Nephron (organoid): ENCODE results near the gene EVC.
A peak's percentile ranks its signal among the peaks of the same experiment; 100 is the strongest.

Source experiments
- H3K27ac Mint-ChIP-seq, 3 experiments: 2 replicates each; pipeline ENCODE4 v1.8.0; 2020; ENCODE audit warnings: mixed read lengths in 3 of 3, mild to moderate bottlenecking in 2 of 3, moderate library complexity in 1 of 3
- H3K27me3 Mint-ChIP-seq: 2 replicates; pipeline ENCODE4 v1.8.0; 2021; ENCODE audit warnings: low read depth, mild to moderate bottlenecking, moderate library complexity, mixed read lengths
- H3K36me3 Mint-ChIP-seq: 2 replicates; pipeline ENCODE4 v1.8.0; 2020; ENCODE audit warnings: low read depth, mixed read lengths
- H3K4me1 Mint-ChIP-seq: 2 replicates; pipeline ENCODE4 v1.8.0; 2020; ENCODE audit warnings: mixed read lengths
- H3K4me3 Mint-ChIP-seq, 3 experiments: 2 replicates each; pipeline ENCODE4 v1.8.0; 2020; ENCODE audit warnings: mild to moderate bottlenecking in 3 of 3, mixed read lengths in 3 of 3, moderate library complexity in 2 of 3
- H3K9me3 Mint-ChIP-seq: 2 replicates; pipeline ENCODE4 v1.8.0; 2020; ENCODE audit warnings: mixed read lengths
- TF ChIP-seq, protein P1 (sequence below), 3 experiments: fragments of 200-600 bp; sonication (generic); IDR thresholded peaks; one replicate each; pipeline ENCODE4 v1.5.0; 2021; ENCODE audit warnings: antibody characterized with exemption in 3 of 3; ENCODE audit not compliant: unreplicated experiment in 3 of 3

The EVC gene

DNA sequence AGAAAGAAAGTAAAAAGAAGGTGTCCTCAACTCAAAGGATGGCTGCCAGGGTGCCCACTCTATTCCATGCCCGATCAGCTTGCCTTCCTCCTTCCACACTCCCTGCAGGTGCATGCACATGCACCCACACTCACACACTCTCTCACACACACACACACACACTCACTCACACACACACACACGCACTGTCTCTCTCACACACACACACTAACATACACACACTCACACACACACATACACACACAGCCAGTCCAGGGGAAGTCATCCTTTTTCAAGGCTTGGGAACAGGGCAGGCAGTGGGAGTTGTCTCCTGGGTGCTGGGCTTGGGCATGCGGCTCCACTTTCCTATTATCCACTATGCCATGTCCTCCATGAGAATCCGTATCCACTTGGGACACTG lies 131.5 kb downstream of the EVC start:
- peak overlapping the region in 1 of 3 experiments; percentile 43 for H3K27ac Mint-ChIP-seq
- H3K4me1 Mint-ChIP-seq = peaks cover 32% of the 10 kb centered on the region
- TF ChIP-seq, protein P1, sequence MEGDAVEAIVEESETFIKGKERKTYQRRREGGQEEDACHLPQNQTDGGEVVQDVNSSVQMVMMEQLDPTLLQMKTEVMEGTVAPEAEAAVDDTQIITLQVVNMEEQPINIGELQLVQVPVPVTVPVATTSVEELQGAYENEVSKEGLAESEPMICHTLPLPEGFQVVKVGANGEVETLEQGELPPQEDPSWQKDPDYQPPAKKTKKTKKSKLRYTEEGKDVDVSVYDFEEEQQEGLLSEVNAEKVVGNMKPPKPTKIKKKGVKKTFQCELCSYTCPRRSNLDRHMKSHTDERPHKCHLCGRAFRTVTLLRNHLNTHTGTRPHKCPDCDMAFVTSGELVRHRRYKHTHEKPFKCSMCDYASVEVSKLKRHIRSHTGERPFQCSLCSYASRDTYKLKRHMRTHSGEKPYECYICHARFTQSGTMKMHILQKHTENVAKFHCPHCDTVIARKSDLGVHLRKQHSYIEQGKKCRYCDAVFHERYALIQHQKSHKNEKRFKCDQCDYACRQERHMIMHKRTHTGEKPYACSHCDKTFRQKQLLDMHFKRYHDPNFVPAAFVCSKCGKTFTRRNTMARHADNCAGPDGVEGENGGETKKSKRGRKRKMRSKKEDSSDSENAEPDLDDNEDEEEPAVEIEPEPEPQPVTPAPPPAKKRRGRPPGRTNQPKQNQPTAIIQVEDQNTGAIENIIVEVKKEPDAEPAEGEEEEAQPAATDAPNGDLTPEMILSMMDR (IDR thresholded peaks at IDR 0.05; ENCODE audit: unreplicated experiment in 3 of 3) = no peak
- no peak overlapping the region for H3K4me3 Mint-ChIP-seq
- no peaks in the 10 kb centered on the region for H3K9me3 Mint-ChIP-seq
- H3K36me3 Mint-ChIP-seq = peaks cover 40% of the 10 kb centered on the region
- H3K27me3 Mint-ChIP-seq = peaks cover 10% of the 10 kb centered on the region

DNA sequence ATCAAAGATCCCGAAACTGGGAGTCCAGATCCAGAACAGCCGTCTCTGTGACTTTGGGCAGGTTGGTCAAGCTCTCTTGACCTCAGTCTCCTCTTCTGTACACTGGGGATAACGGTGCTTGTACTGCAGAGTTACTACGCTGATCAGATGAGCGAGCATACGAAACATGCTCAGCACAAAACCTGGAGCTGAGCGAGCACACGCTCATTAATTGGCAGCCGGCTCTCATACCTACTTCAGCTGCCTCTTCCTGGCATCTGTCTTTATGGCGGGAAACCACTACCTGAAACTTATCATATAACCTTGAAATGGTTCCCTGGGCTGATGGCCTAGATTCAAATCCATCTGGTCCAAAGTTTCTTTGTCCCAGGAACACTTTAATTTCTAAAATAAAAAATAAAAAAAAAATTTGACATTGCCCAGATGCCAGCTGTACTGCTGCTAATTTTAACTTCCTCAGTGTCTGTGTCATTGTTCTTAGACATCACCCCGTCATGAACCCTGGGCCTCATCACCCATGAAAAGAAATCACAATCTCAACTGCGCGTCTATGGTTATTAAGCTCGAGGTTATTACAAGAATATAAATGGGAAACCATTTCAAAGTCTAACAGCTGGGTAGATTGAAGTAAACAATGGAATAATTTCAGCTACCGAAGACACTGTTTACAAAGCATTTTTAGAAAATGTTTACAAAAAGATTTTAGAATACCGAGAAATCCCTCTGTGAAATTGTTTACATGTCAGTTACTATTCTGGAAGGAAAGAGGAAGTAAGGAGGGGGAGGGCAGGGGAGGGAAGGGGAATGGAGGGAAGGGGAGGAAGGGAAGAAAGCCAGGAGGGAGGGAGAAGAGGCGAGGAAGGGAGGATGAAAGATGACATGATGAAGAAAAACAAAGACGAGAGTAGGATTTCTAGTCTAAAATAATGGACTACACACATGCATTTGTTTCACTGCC lies 132.9 kb downstream of the EVC start:
- H3K27ac Mint-ChIP-seq = peak overlapping the region; percentile 2 to 69 (median 56)
- H3K4me1 Mint-ChIP-seq = peaks cover 32% of the 10 kb centered on the region
- TF ChIP-seq, protein P1 (IDR thresholded peaks at IDR 0.05; ENCODE audit: unreplicated experiment in 3 of 3) = no peak
- peaks cover 48% of the 10 kb centered on the region for H3K36me3 Mint-ChIP-seq
- H3K27me3 Mint-ChIP-seq = peaks cover 9% of the 10 kb centered on the region
- no peaks in the 10 kb centered on the region for H3K9me3 Mint-ChIP-seq
- H3K4me3 Mint-ChIP-seq = no peak overlapping the region

DNA sequence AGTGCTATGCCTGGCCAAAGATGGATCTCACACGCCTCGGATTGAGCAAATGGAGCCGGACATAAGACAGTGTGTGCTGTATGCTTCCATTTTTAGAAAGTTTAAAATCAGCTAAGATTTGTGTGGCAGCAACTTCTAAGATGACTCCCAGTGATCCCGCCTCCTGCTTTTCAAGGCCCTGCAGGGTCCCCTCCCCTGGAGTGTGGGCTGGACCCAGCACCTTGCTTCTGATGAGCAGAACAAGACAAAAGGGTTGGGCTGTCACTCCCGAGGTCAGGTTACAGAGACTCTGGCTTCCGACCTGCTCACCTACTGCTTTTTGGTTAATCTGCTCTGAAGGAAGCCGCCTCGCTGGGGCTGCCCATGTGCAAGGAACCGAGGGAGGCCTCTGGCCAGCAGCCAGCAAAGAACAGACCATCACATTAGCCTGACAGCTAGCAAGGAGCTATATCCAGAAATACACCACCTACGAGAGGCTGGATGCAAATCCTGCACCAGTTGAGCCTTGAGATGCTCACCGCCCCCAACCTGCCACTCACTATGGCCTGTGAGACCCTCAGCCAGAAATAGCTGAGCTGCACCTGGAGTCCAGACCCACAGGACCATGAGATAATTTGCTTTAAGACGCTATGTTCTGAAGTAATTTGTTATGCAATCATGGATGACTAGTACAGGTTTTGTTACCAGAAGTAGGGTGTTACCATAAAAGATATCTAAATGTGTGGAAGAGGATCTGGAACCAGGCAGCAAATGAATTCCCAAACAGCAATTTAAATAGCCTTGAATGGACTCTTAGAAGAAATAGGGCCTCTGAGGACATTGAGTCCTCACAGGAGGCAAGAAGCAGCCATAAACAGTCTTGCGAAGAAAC lies 134.3 kb downstream of the EVC start:
- Mint-ChIP-seq H3K4me1 (peaks cover 27% of the 10 kb centered on the region), H3K4me3 (no peak overlapping the region), H3K9me3 (no peaks in the 10 kb centered on the region), H3K27ac (peak overlapping the region in 2 of 3 experiments; percentile 18 to 69), H3K36me3 (peaks cover 51% of the 10 kb centered on the region), H3K27me3 (peaks cover 3% of the 10 kb centered on the region)
- TF ChIP-seq, protein P1 (IDR thresholded peaks at IDR 0.05; ENCODE audit: unreplicated experiment in 3 of 3) = no peak

DNA sequence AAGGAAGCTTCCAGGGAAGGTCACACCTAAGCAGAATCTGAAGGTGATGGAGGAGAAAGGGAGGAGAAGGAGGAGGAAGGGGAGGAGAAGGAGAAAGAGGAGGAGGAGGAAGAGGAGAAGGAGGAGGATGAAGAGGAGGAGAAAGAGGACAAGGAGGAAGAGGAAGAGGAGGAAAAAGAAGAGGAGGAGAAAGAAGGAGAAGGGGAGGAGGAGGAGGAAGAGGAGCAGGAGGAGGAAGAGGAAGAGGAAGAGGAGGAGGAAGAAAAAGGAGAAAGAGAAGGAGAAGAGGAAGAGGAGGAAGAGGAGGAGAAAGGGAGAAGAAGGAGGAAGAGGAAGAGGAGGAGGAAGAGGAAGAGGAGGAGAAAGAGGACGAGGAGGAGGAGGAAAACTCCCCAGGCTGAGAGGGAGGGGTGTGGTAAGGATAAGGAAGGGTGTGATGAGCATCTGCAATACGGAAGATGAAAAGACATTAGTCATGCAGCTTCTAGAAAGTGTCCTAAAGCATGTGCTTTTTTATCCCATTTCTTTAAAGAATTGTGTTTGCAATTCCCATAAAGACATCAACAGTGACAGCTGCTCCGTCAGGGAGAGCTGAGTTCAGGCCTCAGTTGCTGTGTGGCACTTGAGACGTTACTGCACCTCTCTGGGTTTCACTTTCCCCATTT lies 140.8 kb downstream of the EVC start:
- Mint-ChIP-seq H3K36me3 (peaks cover 33% of the 10 kb centered on the region), H3K9me3 (no peaks in the 10 kb centered on the region), H3K4me1 (no peaks in the 10 kb centered on the region), H3K4me3 (no peak overlapping the region), H3K27me3 (no peaks in the 10 kb centered on the region), H3K27ac (no peak overlapping the region)
- TF ChIP-seq, protein P1 (IDR thresholded peaks at IDR 0.05; ENCODE audit: unreplicated experiment in 3 of 3) = no peak

DNA sequence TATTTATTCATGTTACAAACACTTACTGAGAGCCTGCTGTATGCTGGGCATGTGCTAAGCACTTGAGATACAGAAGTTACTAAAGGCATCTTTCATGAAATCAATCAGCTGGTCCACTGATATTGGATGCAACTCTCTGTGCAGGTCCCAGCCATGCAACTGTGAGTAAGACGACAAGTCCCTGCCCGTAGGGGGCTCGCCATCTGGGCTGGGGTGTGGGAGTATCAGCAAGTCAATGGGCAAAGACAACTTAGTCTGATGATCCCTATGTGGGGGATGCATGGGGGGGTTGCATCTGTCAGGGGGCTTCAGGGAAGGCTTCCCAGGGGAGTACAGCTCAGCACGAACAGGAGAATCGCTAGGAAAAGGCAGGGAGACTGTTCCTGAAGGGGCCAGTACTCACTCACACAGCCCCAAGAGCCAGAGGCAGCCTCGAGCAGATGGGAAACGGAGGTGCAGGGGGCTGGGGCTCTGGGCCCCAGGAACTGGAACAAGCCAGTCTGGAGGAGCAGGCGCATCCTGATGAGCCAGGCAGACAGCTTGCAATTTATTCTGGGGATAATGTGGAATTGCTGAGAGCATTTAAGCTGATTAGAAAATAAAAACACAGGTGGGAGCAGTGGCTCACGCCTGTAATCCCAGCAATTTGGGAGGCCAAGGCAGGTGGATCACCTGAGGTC lies 141.7 kb downstream of the EVC start:
- Mint-ChIP-seq H3K27ac (no peak overlapping the region), H3K27me3 (no peaks in the 10 kb centered on the region), H3K36me3 (peaks cover 24% of the 10 kb centered on the region), H3K4me1 (no peaks in the 10 kb centered on the region), H3K4me3 (no peak overlapping the region), H3K9me3 (no peaks in the 10 kb centered on the region)
- TF ChIP-seq, protein P1 (IDR thresholded peaks at IDR 0.05; ENCODE audit: unreplicated experiment in 3 of 3) = no peak
